ENCODE data around the gene PAPPA.

DNA sequence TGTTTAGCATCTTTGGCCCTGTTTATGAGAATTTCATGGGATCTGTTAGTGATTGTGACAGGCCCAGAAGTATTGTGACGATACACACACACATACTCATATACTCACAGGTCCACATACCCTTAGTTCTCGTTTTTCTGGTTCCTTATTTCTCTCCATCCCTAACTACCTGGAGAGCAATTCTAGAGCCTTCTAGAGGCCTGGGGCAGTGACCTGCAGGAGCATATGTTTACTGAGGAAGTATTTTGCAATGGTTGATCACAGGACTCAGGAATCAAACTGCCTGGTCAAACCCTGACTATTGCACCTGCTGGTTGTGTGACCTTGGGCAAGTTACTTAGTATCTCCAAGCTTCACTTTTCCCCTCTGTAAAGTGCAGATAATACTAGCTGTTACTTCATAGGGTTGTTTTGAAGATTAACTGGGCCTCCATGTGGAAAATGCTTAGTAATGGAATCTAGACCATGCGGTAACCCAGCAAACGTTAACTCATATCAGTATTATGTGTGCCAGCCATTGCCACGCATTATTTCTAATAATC, 8.7 kb downstream of the PAPPA start:
- TF ChIP-seq, protein P1, sequence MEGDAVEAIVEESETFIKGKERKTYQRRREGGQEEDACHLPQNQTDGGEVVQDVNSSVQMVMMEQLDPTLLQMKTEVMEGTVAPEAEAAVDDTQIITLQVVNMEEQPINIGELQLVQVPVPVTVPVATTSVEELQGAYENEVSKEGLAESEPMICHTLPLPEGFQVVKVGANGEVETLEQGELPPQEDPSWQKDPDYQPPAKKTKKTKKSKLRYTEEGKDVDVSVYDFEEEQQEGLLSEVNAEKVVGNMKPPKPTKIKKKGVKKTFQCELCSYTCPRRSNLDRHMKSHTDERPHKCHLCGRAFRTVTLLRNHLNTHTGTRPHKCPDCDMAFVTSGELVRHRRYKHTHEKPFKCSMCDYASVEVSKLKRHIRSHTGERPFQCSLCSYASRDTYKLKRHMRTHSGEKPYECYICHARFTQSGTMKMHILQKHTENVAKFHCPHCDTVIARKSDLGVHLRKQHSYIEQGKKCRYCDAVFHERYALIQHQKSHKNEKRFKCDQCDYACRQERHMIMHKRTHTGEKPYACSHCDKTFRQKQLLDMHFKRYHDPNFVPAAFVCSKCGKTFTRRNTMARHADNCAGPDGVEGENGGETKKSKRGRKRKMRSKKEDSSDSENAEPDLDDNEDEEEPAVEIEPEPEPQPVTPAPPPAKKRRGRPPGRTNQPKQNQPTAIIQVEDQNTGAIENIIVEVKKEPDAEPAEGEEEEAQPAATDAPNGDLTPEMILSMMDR (IDR thresholded peaks at IDR 0.05; ENCODE audit: low read depth, low read length): no peak
- TF ChIP-seq EZH2phosphoT487 (IDR thresholded peaks at IDR 0.05; ENCODE audit: low read depth): no peak
